GM23338 (cell line): ENCODE measurements around the gene PGPEP1. TPM values are rescaled to one million over a fixed set of nuclear protein-coding genes. Genes with fewer than 3 reads are reported as not detected.

Experiments used
- ATAC-seq: fragments of 200-7000 bp; cut with Tn5 transposase; 3 replicates; pipeline ENCODE4 v1.9.1; 2020
- DNase-seq: peaks from one replicate; pipeline ENCODE4 v3.0.0-alpha.2; 2015; ENCODE audit warnings: low spot score
- H2AFZ ChIP-seq: fragments of 200-600 bp; sonication (generic); 2 replicates; pipeline ENCODE4 v1.8.0; 2016; ENCODE audit warnings: antibody characterized with exemption, mild to moderate bottlenecking, moderate library complexity
- H3F3A ChIP-seq: fragments of 200-600 bp; sonication (generic); replicated peaks from 2 replicates; pipeline ENCODE4 v1.8.0; 2017; ENCODE audit warnings: antibody characterized with exemption, mixed run types, low read depth
- H3K27ac ChIP-seq: fragments of 200-600 bp; sonication (generic); 2 replicates; pipeline ENCODE4 v1.6.1; 2016; ENCODE audit warnings: low read depth
- H3K27me3 ChIP-seq: fragments of 200-600 bp; sonication (generic); 2 replicates; pipeline ENCODE4 v1.8.0; 2016; ENCODE audit warnings: mild to moderate bottlenecking, mixed run types, moderate library complexity; ENCODE audit not compliant: insufficient read depth
- H3K36me3 ChIP-seq: fragments of 200-600 bp; sonication (generic); 2 replicates; pipeline ENCODE4 v1.8.0; 2016; ENCODE audit warnings: mild to moderate bottlenecking; ENCODE audit not compliant: insufficient read depth
- H3K4me1 ChIP-seq: fragments of 200-600 bp; sonication (generic); 2 replicates; pipeline ENCODE4 v1.8.0; 2016; ENCODE audit warnings: mild to moderate bottlenecking, moderate library complexity; ENCODE audit not compliant: insufficient read depth
- H3K4me2 ChIP-seq: fragments of 200-600 bp; sonication (generic); 2 replicates; pipeline ENCODE4 v1.7.1; 2017; ENCODE audit warnings: mixed run types
- H3K4me3 ChIP-seq: fragments of 200-600 bp; sonication (generic); 2 replicates; pipeline ENCODE4 v1.6.1; 2016; ENCODE audit warnings: mixed run types
- H3K79me2 ChIP-seq: fragments of 200-600 bp; sonication (generic); replicated peaks from 2 replicates; pipeline ENCODE4 v1.8.0; 2017; ENCODE audit warnings: mild to moderate bottlenecking; ENCODE audit not compliant: insufficient read depth
- H3K9me2 ChIP-seq: fragments of 200-600 bp; sonication (generic); 2 replicates; pipeline ENCODE4 v1.8.0; 2017; ENCODE audit not compliant: insufficient read depth
- H4K20me1 ChIP-seq: fragments of 200-600 bp; sonication (generic); replicated peaks from 2 replicates; pipeline ENCODE4 v1.8.0; 2017; ENCODE audit warnings: mild to moderate bottlenecking; ENCODE audit not compliant: insufficient read depth
- H3K27ac Mint-ChIP-seq: 2 replicates; pipeline ENCODE4 v1.8.0; 2020; ENCODE audit warnings: inconsistent platforms, mild to moderate bottlenecking, moderate library complexity, mixed read lengths
- H3K27me3 Mint-ChIP-seq: 3 replicates; pipeline ENCODE4 v1.8.0; 2022; ENCODE audit warnings: low read depth, mild to moderate bottlenecking, moderate library complexity, mixed read lengths, inconsistent platforms; ENCODE audit not compliant: insufficient read depth, poor library complexity
- H3K36me3 Mint-ChIP-seq: 3 replicates; pipeline ENCODE4 v1.8.0; 2021; ENCODE audit warnings: low read depth, mild to moderate bottlenecking, inconsistent platforms, moderate library complexity, mixed read lengths
- H3K4me1 Mint-ChIP-seq: 3 replicates; pipeline ENCODE4 v1.8.0; 2020; ENCODE audit warnings: mild to moderate bottlenecking, inconsistent platforms, mixed read lengths
- H3K4me3 Mint-ChIP-seq: 3 replicates; pipeline ENCODE4 v1.8.0; 2021; ENCODE audit warnings: moderate library complexity, mild to moderate bottlenecking, inconsistent platforms, mixed read lengths
- H3K9me3 Mint-ChIP-seq: 3 replicates; pipeline ENCODE4 v1.8.0; 2020; ENCODE audit warnings: moderate library complexity, mild to moderate bottlenecking, inconsistent platforms, mixed read lengths
- CREB1 ChIP-seq: fragments of 250-450 bp; sonication (Bioruptor Pico); IDR thresholded peaks from 2 replicates; pipeline ENCODE4 v1.5.0; 2020; ENCODE audit warnings: low read depth, mild to moderate bottlenecking, moderate library complexity
- ETS1 ChIP-seq: IDR thresholded peaks from 2 replicates; pipeline ENCODE4 v1.6.1; 2016; ENCODE audit warnings: antibody characterized with exemption
- EZH2 ChIP-seq: fragments of 200-600 bp; sonication (generic); IDR thresholded peaks from one replicate; pipeline ENCODE4 v1.8.0; 2017; ENCODE audit warnings: antibody characterized with exemption, mild to moderate bottlenecking, low read depth; ENCODE audit not compliant: unreplicated experiment
- EZH2phosphoT487 ChIP-seq: fragments of 200-600 bp; sonication (generic); IDR thresholded peaks from one replicate; pipeline ENCODE4 v1.8.1; 2018; ENCODE audit warnings: antibody characterized with exemption; ENCODE audit not compliant: unreplicated experiment
- JUNB ChIP-seq: IDR thresholded peaks from one replicate; pipeline ENCODE4 v1.6.1; 2016; ENCODE audit warnings: antibody characterized with exemption; ENCODE audit not compliant: unreplicated experiment
- NANOG ChIP-seq: IDR thresholded peaks from 2 replicates; pipeline ENCODE4 v1.6.1; 2016; ENCODE audit warnings: antibody characterized with exemption, borderline replicate concordance
- POLR2AphosphoS5 ChIP-seq: IDR thresholded peaks from 2 replicates; pipeline ENCODE4 v1.6.1; 2016; ENCODE audit warnings: antibody characterized with exemption, low read depth
- REST ChIP-seq: IDR thresholded peaks from one replicate; pipeline ENCODE4 v1.6.1; 2018; ENCODE audit warnings: antibody characterized with exemption; ENCODE audit not compliant: unreplicated experiment
- STAT1 ChIP-seq: IDR thresholded peaks from one replicate; pipeline ENCODE4 v1.6.1; 2016; ENCODE audit warnings: antibody characterized with exemption; ENCODE audit not compliant: unreplicated experiment
- ZNF114 ChIP-seq: fragments of 250-450 bp; sonication (Bioruptor Pico); IDR thresholded peaks from 2 replicates; pipeline ENCODE4 v1.5.0; 2020; ENCODE audit warnings: mild to moderate bottlenecking, moderate library complexity
- ZNF331 ChIP-seq: fragments of 250-450 bp; sonication (Bioruptor Pico); IDR thresholded peaks from 2 replicates; pipeline ENCODE4 v1.5.0; 2020; ENCODE audit warnings: low read depth, mild to moderate bottlenecking, moderate library complexity
- polyA plus RNA-seq: library from polyadenylated mRNA; unstranded; fragments of >200 nt; fragmentation: Nextera tagmentation; extraction: Ambion mirVana; gene quantifications from 2 replicates; pipeline ENCODE4 v1.2.1, GENCODE V29; 2016
- total RNA-seq: library from RNA; depleted of rRNA; stranded (reverse); fragments of >200 nt; shearing (Covaris generic); gene quantifications from 2 replicates; pipeline ENCODE4 v1.2.3, GENCODE V29; 2014
- TF ChIP-seq, protein P1 (sequence below), 2 experiments: fragments of 200-600 bp in 1 of 2; sonication (generic) in 1 of 2; conservative IDR thresholded peaks; 2 replicates each; pipeline versions ENCODE4 v1.5.1 to v1.6.1; 2016 to 2017; ENCODE audit warnings: antibody characterized with exemption in 2 of 2, low read depth in 2 of 2, mild to moderate bottlenecking in 2 of 2, moderate library complexity in 1 of 2
- TF ChIP-seq, protein P2 (sequence below): fragments of 250-450 bp; sonication (Bioruptor Pico); IDR thresholded peaks from 2 replicates; pipeline ENCODE4 v1.5.0; 2020; ENCODE audit warnings: mild to moderate bottlenecking, moderate library complexity

PGPEP1 gene
- total and polyA plus RNA-seq, 2 experiments from 2014 or later = 15.5 to 18.9 TPM

- H3K27me3 ChIP-seq = peaks cover 6% of the 10 kb centered on the region; the same call in 1 of the 2 replicates
These were observed 49.3 kb upstream of the PGPEP1 start for GRCh38 chr19:18291019-18291524.

More at GRCh38 chr19:18291019-18291524, 49.3 kb upstream of the PGPEP1 start:
- H3K27ac ChIP-seq = peak overlapping the region; percentile 98
- ATAC-seq (no peak), DNase-seq (peak; percentile 26)
- no peaks in the 10 kb centered on the region for H3K9me2 ChIP-seq
- peak overlapping the region; percentile 94 for H3K4me2 ChIP-seq
- peaks cover 52% of the 10 kb centered on the region for H3K4me1 ChIP-seq
- H3K4me3 ChIP-seq = peak overlapping the region; percentile 92
- Mint-ChIP-seq H3K27me3 (peaks cover 22% of the 10 kb centered on the region), H3K4me1 (peaks cover 42% of the 10 kb centered on the region), H3K9me3 (peaks cover 2% of the 10 kb centered on the region; the same call in 1 of the 3 replicates), H3K4me3 (peak overlapping the region; percentile 86), H3K27ac (peak overlapping the region; percentile 44; the same call in 1 of the 2 replicates), H3K36me3 (no peaks in the 10 kb centered on the region)
- no peaks in the 10 kb centered on the region for H3K36me3 ChIP-seq
- H2AFZ ChIP-seq = peak overlapping the region; percentile 85; the same call in 1 of the 2 replicates
- H4K20me1 ChIP-seq = no peaks in the 10 kb centered on the region
- no peaks in the 10 kb centered on the region; the same call in 1 of the 2 replicates for H3K79me2 ChIP-seq
- TF ChIP-seq STAT1 (no peak), ETS1 (no peak), EZH2 (no peak), POLR2AphosphoS5 (no peak), REST (no peak), EZH2phosphoT487 (no peak), ZNF331 (CRISPR knock-in tag) (no peak), NANOG (no peak), CREB1 (no peak), JUNB (no peak), ZNF114 (no peak)
- TF ChIP-seq, protein P1, sequence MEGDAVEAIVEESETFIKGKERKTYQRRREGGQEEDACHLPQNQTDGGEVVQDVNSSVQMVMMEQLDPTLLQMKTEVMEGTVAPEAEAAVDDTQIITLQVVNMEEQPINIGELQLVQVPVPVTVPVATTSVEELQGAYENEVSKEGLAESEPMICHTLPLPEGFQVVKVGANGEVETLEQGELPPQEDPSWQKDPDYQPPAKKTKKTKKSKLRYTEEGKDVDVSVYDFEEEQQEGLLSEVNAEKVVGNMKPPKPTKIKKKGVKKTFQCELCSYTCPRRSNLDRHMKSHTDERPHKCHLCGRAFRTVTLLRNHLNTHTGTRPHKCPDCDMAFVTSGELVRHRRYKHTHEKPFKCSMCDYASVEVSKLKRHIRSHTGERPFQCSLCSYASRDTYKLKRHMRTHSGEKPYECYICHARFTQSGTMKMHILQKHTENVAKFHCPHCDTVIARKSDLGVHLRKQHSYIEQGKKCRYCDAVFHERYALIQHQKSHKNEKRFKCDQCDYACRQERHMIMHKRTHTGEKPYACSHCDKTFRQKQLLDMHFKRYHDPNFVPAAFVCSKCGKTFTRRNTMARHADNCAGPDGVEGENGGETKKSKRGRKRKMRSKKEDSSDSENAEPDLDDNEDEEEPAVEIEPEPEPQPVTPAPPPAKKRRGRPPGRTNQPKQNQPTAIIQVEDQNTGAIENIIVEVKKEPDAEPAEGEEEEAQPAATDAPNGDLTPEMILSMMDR (conservative IDR thresholded peaks at IDR 0.05; ENCODE audit: low read depth in 2 of 2) = no peak
- TF ChIP-seq, protein P2, sequence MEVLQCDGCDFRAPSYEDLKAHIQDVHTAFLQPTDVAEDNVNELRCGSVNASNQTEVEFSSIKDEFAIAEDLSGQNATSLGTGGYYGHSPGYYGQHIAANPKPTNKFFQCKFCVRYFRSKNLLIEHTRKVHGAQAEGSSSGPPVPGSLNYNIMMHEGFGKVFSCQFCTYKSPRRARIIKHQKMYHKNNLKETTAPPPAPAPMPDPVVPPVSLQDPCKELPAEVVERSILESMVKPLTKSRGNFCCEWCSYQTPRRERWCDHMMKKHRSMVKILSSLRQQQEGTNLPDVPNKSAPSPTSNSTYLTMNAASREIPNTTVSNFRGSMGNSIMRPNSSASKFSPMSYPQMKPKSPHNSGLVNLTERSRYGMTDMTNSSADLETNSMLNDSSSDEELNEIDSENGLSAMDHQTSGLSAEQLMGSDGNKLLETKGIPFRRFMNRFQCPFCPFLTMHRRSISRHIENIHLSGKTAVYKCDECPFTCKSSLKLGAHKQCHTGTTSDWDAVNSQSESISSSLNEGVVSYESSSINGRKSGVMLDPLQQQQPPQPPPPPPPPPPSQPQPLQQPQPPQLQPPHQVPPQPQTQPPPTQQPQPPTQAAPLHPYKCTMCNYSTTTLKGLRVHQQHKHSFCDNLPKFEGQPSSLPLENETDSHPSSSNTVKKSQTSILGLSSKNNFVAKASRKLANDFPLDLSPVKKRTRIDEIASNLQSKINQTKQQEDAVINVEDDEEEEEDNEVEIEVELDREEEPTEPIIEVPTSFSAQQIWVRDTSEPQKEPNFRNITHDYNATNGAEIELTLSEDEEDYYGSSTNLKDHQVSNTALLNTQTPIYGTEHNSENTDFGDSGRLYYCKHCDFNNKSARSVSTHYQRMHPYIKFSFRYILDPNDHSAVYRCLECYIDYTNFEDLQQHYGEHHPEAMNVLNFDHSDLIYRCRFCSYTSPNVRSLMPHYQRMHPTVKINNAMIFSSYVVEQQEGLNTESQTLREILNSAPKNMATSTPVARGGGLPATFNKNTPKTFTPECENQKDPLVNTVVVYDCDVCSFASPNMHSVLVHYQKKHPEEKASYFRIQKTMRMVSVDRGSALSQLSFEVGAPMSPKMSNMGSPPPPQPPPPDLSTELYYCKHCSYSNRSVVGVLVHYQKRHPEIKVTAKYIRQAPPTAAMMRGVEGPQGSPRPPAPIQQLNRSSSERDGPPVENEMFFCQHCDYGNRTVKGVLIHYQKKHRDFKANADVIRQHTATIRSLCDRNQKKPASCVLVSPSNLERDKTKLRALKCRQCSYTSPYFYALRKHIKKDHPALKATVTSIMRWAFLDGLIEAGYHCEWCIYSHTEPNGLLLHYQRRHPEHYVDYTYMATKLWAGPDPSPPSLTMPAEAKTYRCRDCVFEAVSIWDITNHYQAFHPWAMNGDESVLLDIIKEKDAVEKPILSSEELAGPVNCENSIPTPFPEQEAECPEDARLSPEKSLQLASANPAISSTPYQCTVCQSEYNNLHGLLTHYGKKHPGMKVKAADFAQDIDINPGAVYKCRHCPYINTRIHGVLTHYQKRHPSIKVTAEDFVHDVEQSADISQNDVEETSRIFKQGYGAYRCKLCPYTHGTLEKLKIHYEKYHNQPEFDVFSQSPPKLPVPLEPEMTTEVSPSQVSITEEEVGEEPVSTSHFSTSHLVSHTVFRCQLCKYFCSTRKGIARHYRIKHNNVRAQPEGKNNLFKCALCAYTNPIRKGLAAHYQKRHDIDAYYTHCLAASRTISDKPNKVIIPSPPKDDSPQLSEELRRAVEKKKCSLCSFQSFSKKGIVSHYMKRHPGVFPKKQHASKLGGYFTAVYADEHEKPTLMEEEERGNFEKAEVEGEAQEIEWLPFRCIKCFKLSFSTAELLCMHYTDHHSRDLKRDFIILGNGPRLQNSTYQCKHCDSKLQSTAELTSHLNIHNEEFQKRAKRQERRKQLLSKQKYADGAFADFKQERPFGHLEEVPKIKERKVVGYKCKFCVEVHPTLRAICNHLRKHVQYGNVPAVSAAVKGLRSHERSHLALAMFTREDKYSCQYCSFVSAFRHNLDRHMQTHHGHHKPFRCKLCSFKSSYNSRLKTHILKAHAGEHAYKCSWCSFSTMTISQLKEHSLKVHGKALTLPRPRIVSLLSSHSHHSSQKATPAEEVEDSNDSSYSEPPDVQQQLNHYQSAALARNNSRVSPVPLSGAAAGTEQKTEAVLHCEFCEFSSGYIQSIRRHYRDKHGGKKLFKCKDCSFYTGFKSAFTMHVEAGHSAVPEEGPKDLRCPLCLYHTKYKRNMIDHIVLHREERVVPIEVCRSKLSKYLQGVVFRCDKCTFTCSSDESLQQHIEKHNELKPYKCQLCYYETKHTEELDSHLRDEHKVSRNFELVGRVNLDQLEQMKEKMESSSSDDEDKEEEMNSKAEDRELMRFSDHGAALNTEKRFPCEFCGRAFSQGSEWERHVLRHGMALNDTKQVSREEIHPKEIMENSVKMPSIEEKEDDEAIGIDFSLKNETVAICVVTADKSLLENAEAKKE (CRISPR knock-in tag) = no peak
- peaks cover 27% of the 10 kb centered on the region for H3F3A ChIP-seq
